HL-60 (cell line): ENCODE data around the gene NAV2.

Source experiments
- GABPA ChIP-seq: IDR thresholded peaks from 2 replicates; pipeline ENCODE4 v1.6.1; 2012; ENCODE audit warnings: low read depth
- TF ChIP-seq, protein P1 (sequence below): IDR thresholded peaks from one replicate; pipeline ENCODE4 v1.5.1; 2011; ENCODE audit warnings: low read length, control low read depth, inconsistent platforms; ENCODE audit not compliant: insufficient read depth

- TF ChIP-seq, protein P1, sequence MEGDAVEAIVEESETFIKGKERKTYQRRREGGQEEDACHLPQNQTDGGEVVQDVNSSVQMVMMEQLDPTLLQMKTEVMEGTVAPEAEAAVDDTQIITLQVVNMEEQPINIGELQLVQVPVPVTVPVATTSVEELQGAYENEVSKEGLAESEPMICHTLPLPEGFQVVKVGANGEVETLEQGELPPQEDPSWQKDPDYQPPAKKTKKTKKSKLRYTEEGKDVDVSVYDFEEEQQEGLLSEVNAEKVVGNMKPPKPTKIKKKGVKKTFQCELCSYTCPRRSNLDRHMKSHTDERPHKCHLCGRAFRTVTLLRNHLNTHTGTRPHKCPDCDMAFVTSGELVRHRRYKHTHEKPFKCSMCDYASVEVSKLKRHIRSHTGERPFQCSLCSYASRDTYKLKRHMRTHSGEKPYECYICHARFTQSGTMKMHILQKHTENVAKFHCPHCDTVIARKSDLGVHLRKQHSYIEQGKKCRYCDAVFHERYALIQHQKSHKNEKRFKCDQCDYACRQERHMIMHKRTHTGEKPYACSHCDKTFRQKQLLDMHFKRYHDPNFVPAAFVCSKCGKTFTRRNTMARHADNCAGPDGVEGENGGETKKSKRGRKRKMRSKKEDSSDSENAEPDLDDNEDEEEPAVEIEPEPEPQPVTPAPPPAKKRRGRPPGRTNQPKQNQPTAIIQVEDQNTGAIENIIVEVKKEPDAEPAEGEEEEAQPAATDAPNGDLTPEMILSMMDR: no peak
- no peak for TF ChIP-seq GABPA
Measured at GRCh38 chr11:20034941-20035340, 322.3 kb downstream of the NAV2 start.
